Kidney (tissue), 14 donors: ENCODE measurements around the gene POLD4. TPM values are rescaled to one million over a fixed set of nuclear protein-coding genes. Genes with fewer than 3 reads are reported as not detected.

Experiments
- DNase-seq, 5 donors: peaks; one replicate each; pipeline ENCODE4 v3.0.0-alpha.2; 2013 to 2020
- FAIRE-seq: peaks from 2 replicates; lab custom pipeline; 2012; peaks lifted over from hg19 to GRCh38; lab: Jason Lieb, UNC
- H3K27ac ChIP-seq, 2 donors: one replicate each; pipeline ENCODE4 v1.7.0; 2013; ENCODE audit warnings: low read depth in 2 of 2, low read length in 2 of 2, inconsistent platforms in 1 of 2
- H3K27me3 ChIP-seq: one replicate; pipeline ENCODE4 v1.7.1; 2013; ENCODE audit warnings: low read length, inconsistent platforms; ENCODE audit not compliant: control insufficient read depth, insufficient read depth
- H3K36me3 ChIP-seq, 3 donors: one replicate each; pipeline versions ENCODE4 v1.7.0 to v1.7.1; 2013; ENCODE audit warnings: low read length in 3 of 3, control low read depth in 1 of 3, inconsistent platforms in 1 of 3; ENCODE audit not compliant: insufficient read depth in 3 of 3, control insufficient read depth in 2 of 3
- H3K4me1 ChIP-seq, 3 donors: one replicate each; pipeline versions ENCODE4 v1.7.0 to v1.7.1; 2013; ENCODE audit warnings: low read length in 3 of 3, inconsistent platforms in 1 of 3, low read depth in 1 of 3; ENCODE audit not compliant: control insufficient read depth in 2 of 3, insufficient read depth in 2 of 3
- H3K4me3 ChIP-seq, 3 donors: one replicate each; pipeline versions ENCODE4 v1.7.0 to v1.8.1; 2013; ENCODE audit warnings: low read length in 3 of 3, control low read depth in 1 of 3, inconsistent platforms in 1 of 3
- H3K9ac ChIP-seq, 3 donors: one replicate each; pipeline versions ENCODE4 v1.7.0 to v1.7.1; 2013; ENCODE audit warnings: low read length in 3 of 3, control low read depth in 1 of 3, inconsistent platforms in 1 of 3
- H3K9me3 ChIP-seq, 3 donors: one replicate each; pipeline versions ENCODE4 v1.7.0 to v1.7.1; 2013; ENCODE audit warnings: low read length in 3 of 3, control low read depth in 1 of 3, inconsistent platforms in 1 of 3; ENCODE audit not compliant: control insufficient read depth in 2 of 3, insufficient read depth in 1 of 3
- intact Hi-C: fragments of 100-400 bp; cut with DNase I; formaldehyde crosslinking; loops from one replicate; pipeline ENCODE4 v1.11.1; 2022
- polyA plus RNA-seq: library from polyadenylated mRNA; stranded (reverse); fragments of 350-450 nt; fragmentation: Illumina TruSeq; extraction: RNeasy Lipid Tissue Mini Kit (QIAGEN cat#74804); gene quantifications from one replicate; pipeline ENCODE4 v1.2.3, GENCODE V29; 2014; ENCODE audit warnings: low read depth, low replicate concordance; ENCODE audit not compliant: insufficient read depth
- total RNA-seq: library from RNA; stranded (reverse); fragmentation: NEBNext Ultra II Directional; extraction: Animal tissue kit (Norgen Biotek cat#: 25700); gene quantifications from one replicate; pipeline ENCODE4 v1.2.1, GENCODE V29; 2021
- TF ChIP-seq, protein P1 (sequence below): IDR thresholded peaks from 3 replicates; pipeline ENCODE4 v1.5.1; 2012; ENCODE audit warnings: mild to moderate bottlenecking, moderate library complexity, borderline replicate concordance; ENCODE audit not compliant: insufficient read depth; ENCODE audit errors: extremely low read depth
- donor health status: control.
- donor health status: control.
- donor health status: control.
- donor health status: control.
- donor health status: control.
- donor health status: DM: yes; HTN: yes; CAD: no.
- donor health status: Normal renal cell carcinoma (clear cell type).

Gene POLD4
- total and polyA plus RNA-seq, 2 donors from 2014 or later, result 54.4 to 174 TPM

- no peak overlapping the region for H3K4me3 ChIP-seq
- H3K27me3 ChIP-seq, result no peaks in the 10 kb centered on the region
- H3K9ac ChIP-seq, result no peak overlapping the region
- intact Hi-C loops, result no loop called here
- H3K27ac ChIP-seq, result no peak overlapping the region
- TF ChIP-seq, protein P1, sequence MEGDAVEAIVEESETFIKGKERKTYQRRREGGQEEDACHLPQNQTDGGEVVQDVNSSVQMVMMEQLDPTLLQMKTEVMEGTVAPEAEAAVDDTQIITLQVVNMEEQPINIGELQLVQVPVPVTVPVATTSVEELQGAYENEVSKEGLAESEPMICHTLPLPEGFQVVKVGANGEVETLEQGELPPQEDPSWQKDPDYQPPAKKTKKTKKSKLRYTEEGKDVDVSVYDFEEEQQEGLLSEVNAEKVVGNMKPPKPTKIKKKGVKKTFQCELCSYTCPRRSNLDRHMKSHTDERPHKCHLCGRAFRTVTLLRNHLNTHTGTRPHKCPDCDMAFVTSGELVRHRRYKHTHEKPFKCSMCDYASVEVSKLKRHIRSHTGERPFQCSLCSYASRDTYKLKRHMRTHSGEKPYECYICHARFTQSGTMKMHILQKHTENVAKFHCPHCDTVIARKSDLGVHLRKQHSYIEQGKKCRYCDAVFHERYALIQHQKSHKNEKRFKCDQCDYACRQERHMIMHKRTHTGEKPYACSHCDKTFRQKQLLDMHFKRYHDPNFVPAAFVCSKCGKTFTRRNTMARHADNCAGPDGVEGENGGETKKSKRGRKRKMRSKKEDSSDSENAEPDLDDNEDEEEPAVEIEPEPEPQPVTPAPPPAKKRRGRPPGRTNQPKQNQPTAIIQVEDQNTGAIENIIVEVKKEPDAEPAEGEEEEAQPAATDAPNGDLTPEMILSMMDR, result no peak
- no peaks in the 10 kb centered on the region for H3K36me3 ChIP-seq
- peaks cover 0 to 21% (median 8%) of the 10 kb centered on the region in 3 donors for H3K4me1 ChIP-seq
- no peaks in the 10 kb centered on the region for H3K9me3 ChIP-seq
- FAIRE-seq (no peak), DNase-seq (no peak)
Measured at GRCh38 chr11:67378544-67378943, 25.2 kb upstream of the POLD4 start.

GRCh38 chr11:67376873-67377808, 23.8 kb upstream of the POLD4 start:
- intact Hi-C loops, result no loop called here
- Histone ChIP-seq H3K27ac (peak overlapping the region in 1 of 2 donors; percentile 17), H3K4me3 (no peak overlapping the region), H3K27me3 (no peaks in the 10 kb centered on the region), H3K36me3 (no peaks in the 10 kb centered on the region), H3K9ac (peak overlapping the region in 1 of 3 donors; percentile 19), H3K9me3 (no peaks in the 10 kb centered on the region), H3K4me1 (peaks cover 0 to 23% (median 8%) of the 10 kb centered on the region in 3 donors)
- DNase-seq (peak in 1 of 5 donors; percentile 84), FAIRE-seq (no peak)
- TF ChIP-seq, protein P1, result no peak

GRCh38 chr11:67376063-67376820, 22.9 kb upstream of the POLD4 start:
- no peak for FAIRE-seq
- H3K27ac ChIP-seq, result peak overlapping the region in 1 of 2 donors; percentile 27
- peak in 1 of 5 donors; percentile 60 for DNase-seq
- TF ChIP-seq, protein P1, result no peak
- peaks cover 0 to 32% (median 11%) of the 10 kb centered on the region in 3 donors for H3K4me1 ChIP-seq
- H3K27me3 ChIP-seq, result no peaks in the 10 kb centered on the region
- peak overlapping the region in 1 of 3 donors; percentile 26 for H3K9ac ChIP-seq
- no peak overlapping the region for H3K4me3 ChIP-seq
- no peaks in the 10 kb centered on the region for H3K9me3 ChIP-seq
- no peaks in the 10 kb centered on the region for H3K36me3 ChIP-seq
- intact Hi-C loops, result no loop called here
